Endodermal cell (in vitro differentiated cells): ENCODE data around the gene CFAP97D2. TPM values are rescaled to one million over a fixed set of nuclear protein-coding genes. Genes with fewer than 3 reads are reported as not detected.
A peak's percentile ranks its signal among the peaks of the same experiment; 100 is the strongest.

Source experiments
- DNase-seq: peaks from one replicate; pipeline ENCODE4 v3.0.0-alpha.2; 2017
- H3K27ac ChIP-seq: 2 replicates; pipeline ENCODE4 v1.5.1; 2013; ENCODE audit warnings: mild to moderate bottlenecking, low read depth, low read length, moderate library complexity
- H3K27me3 ChIP-seq: 2 replicates; pipeline ENCODE4 v1.6.1; 2013; ENCODE audit warnings: mild to moderate bottlenecking, low read length, moderate library complexity; ENCODE audit not compliant: insufficient read depth, control insufficient read depth, poor library complexity, severe bottlenecking
- H3K36me3 ChIP-seq: 2 replicates; pipeline ENCODE4 v1.7.0; 2013; ENCODE audit warnings: mild to moderate bottlenecking, low read length, moderate library complexity; ENCODE audit not compliant: control insufficient read depth, insufficient read depth
- H3K4me1 ChIP-seq: one replicate; pipeline ENCODE4 v1.7.0; 2013; ENCODE audit warnings: low read length; ENCODE audit not compliant: control insufficient read depth, insufficient read depth
- H3K4me3 ChIP-seq: 2 replicates; pipeline ENCODE4 v1.5.1; 2013; ENCODE audit warnings: mild to moderate bottlenecking, low read length, moderate library complexity
- H3K9ac ChIP-seq: 2 replicates; pipeline ENCODE4 v1.6.1; 2013; ENCODE audit warnings: mild to moderate bottlenecking, low read length, moderate library complexity; ENCODE audit not compliant: poor library complexity, severe bottlenecking; ENCODE audit errors: extremely low read depth
- H3K9me3 ChIP-seq: 2 replicates; pipeline ENCODE4 v1.6.1; 2013; ENCODE audit warnings: mild to moderate bottlenecking, low read length, moderate library complexity; ENCODE audit not compliant: control insufficient read depth
- H3K27ac Mint-ChIP-seq: 2 replicates; pipeline ENCODE4 v1.8.0; 2020; ENCODE audit warnings: mixed read lengths
- H3K27me3 Mint-ChIP-seq: 2 replicates; pipeline ENCODE4 v1.8.0; 2021; ENCODE audit warnings: mild to moderate bottlenecking, mixed read lengths; ENCODE audit not compliant: insufficient read depth
- H3K36me3 Mint-ChIP-seq: 2 replicates; pipeline ENCODE4 v1.8.0; 2020; ENCODE audit warnings: low read depth, mixed read lengths
- H3K4me1 Mint-ChIP-seq: 2 replicates; pipeline ENCODE4 v1.8.0; 2020; ENCODE audit warnings: mixed read lengths
- H3K4me3 Mint-ChIP-seq: 2 replicates; pipeline ENCODE4 v1.8.0; 2020; ENCODE audit warnings: mild to moderate bottlenecking, moderate library complexity, mixed read lengths
- H3K9me3 Mint-ChIP-seq: 2 replicates; pipeline ENCODE4 v1.8.0; 2020; ENCODE audit warnings: mild to moderate bottlenecking, mixed read lengths
- WGBS, 2 experiments: methylation state at CpG; one replicate each; pipeline versions ENCODE4 v1.1.5 to v1.1.7; 2013; ENCODE audit warnings: missing lambda C conversion rate in 2 of 2, mixed read lengths in 1 of 2; ENCODE audit not compliant: insufficient coverage in 1 of 2, insufficient read length in 1 of 2; 5-methylcytosine and 5-hydroxymethylcytosine counted together
- total RNA-seq, 2 donors: library from RNA; stranded (reverse); fragmentation: NEBNext Ultra II Directional in 1 of 2; extraction: Animal tissue kit (Norgen Biotek cat#: 25700) in 1 of 2; gene quantifications; 2 replicates in 1 of 2; 3 replicates in 1 of 2; pipeline ENCODE4 v1.2.1, GENCODE V29; 2021
- TF ChIP-seq, protein P1 (sequence below): fragments of 200-600 bp; sonication (generic); conservative IDR thresholded peaks from 2 replicates; pipeline ENCODE4 v1.5.0; 2021; ENCODE audit warnings: antibody characterized with exemption, mild to moderate bottlenecking

Gene CFAP97D2
- total RNA-seq, 2 donors from 2014 or later, result not detected

GRCh38 chr13:114145256-114145655 is 33.8 kb upstream of the CFAP97D2 start:
- no peak overlapping the region for H3K27ac Mint-ChIP-seq

DNA sequence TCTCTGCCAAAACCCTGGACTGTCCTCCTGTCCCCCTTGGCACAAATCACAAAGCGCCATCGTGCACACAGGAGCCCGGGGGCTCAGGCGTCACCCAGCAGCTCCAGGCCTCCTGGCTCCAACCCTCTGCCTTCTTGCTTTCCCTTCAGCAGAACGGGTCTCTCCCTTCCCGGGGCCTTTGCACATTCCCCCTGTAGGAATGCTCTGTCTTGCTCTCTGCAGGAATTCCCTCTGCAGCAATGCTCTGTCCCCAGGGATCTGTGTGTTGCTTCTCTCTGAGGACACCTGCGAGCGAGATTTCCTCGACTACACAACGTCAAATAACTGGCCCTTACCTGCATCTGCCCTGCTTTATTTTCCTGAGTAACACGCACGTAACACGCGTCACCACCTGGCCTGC is 33.3 kb upstream of the CFAP97D2 start:
- H3K27me3 Mint-ChIP-seq, result no peaks in the 10 kb centered on the region
- H3K36me3 Mint-ChIP-seq, result no peaks in the 10 kb centered on the region
- H3K4me3 Mint-ChIP-seq, result no peak overlapping the region
- peak; percentile 41 for DNase-seq
- peaks cover 2% of the 10 kb centered on the region for H3K4me1 Mint-ChIP-seq
- Histone ChIP-seq H3K9ac (no peak overlapping the region), H3K27ac (no peak overlapping the region), H3K36me3 (no peaks in the 10 kb centered on the region), H3K9me3 (no peaks in the 10 kb centered on the region), H3K4me3 (no peak overlapping the region), H3K4me1 (no peaks in the 10 kb centered on the region), H3K27me3 (no peaks in the 10 kb centered on the region)
- TF ChIP-seq, protein P1, sequence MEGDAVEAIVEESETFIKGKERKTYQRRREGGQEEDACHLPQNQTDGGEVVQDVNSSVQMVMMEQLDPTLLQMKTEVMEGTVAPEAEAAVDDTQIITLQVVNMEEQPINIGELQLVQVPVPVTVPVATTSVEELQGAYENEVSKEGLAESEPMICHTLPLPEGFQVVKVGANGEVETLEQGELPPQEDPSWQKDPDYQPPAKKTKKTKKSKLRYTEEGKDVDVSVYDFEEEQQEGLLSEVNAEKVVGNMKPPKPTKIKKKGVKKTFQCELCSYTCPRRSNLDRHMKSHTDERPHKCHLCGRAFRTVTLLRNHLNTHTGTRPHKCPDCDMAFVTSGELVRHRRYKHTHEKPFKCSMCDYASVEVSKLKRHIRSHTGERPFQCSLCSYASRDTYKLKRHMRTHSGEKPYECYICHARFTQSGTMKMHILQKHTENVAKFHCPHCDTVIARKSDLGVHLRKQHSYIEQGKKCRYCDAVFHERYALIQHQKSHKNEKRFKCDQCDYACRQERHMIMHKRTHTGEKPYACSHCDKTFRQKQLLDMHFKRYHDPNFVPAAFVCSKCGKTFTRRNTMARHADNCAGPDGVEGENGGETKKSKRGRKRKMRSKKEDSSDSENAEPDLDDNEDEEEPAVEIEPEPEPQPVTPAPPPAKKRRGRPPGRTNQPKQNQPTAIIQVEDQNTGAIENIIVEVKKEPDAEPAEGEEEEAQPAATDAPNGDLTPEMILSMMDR, result no peak
- 92% methylated on average over 14 of the region's 14 CpGs for WGBS, 2 experiments
- no peaks in the 10 kb centered on the region for H3K9me3 Mint-ChIP-seq
- H3K27ac Mint-ChIP-seq, result no peak overlapping the region

More at GRCh38 chr13:114145256-114145655, 33.8 kb upstream of the CFAP97D2 start:
- no peak overlapping the region for H3K27ac ChIP-seq
- Mint-ChIP-seq H3K4me1 (peaks cover 2% of the 10 kb centered on the region), H3K9me3 (no peaks in the 10 kb centered on the region), H3K4me3 (no peak overlapping the region), H3K36me3 (no peaks in the 10 kb centered on the region), H3K27me3 (no peaks in the 10 kb centered on the region)
- no peaks in the 10 kb centered on the region for H3K9me3 ChIP-seq
- H3K9ac ChIP-seq, result no peak overlapping the region
- H3K4me3 ChIP-seq, result no peak overlapping the region
- WGBS, 2 experiments, result 71 to 83% methylated on average over 2 to 3 of the region's 3 CpGs
- no peaks in the 10 kb centered on the region for H3K36me3 ChIP-seq
- H3K27me3 ChIP-seq, result no peaks in the 10 kb centered on the region
- no peak for DNase-seq
- H3K4me1 ChIP-seq, result no peaks in the 10 kb centered on the region
- TF ChIP-seq, protein P1, result no peak

- H3K9me3 ChIP-seq, result no peaks in the 10 kb centered on the region
- no peaks in the 10 kb centered on the region for H3K9me3 Mint-ChIP-seq
- no peak for DNase-seq
- H3K9ac ChIP-seq, result no peak overlapping the region
- H3K27me3 ChIP-seq, result no peaks in the 10 kb centered on the region
- no peaks in the 10 kb centered on the region for H3K27me3 Mint-ChIP-seq
- no peaks in the 10 kb centered on the region for H3K36me3 ChIP-seq
- H3K36me3 Mint-ChIP-seq, result no peaks in the 10 kb centered on the region
- TF ChIP-seq, protein P1, result no peak
- H3K4me3 ChIP-seq, result no peak overlapping the region
- peaks cover 2% of the 10 kb centered on the region for H3K4me1 Mint-ChIP-seq
- H3K27ac Mint-ChIP-seq, result no peak overlapping the region
- no peaks in the 10 kb centered on the region for H3K4me1 ChIP-seq
- H3K4me3 Mint-ChIP-seq, result no peak overlapping the region
- WGBS, 2 experiments, result 90 to 93% methylated on average over 6 to 14 of the region's 14 CpGs
- no peak overlapping the region for H3K27ac ChIP-seq
Observed at GRCh38 chr13:114146173-114146572, 32.9 kb upstream of the CFAP97D2 start.
